Measurements from ENCODE around the gene C1RL. TPM values are rescaled to one million over a fixed set of nuclear protein-coding genes. Genes with fewer than 3 reads are reported as not detected.
"Not testable (repeated sequence)": the region's sequence is repeated elsewhere in the genome, so short reads cannot be mapped to it uniquely, and the experiment has no call there.

C1RL gene
- total RNA-seq, 1 donor from 2014 or later, result 10.5 TPM

- DNase-seq (ENCODE audit: low spot score), result no peak
- intact Hi-C loops (cut with DNase I), result no loop called here
Measured at GRCh38 chr12:7072035-7072434, 37.0 kb downstream of the C1RL start.

- intact Hi-C loops (cut with DNase I), result no loop called here
- no peak for DNase-seq (ENCODE audit: low spot score)
Measured at GRCh38 chr12:7069386-7069785, 39.6 kb downstream of the C1RL start.

- intact Hi-C loops (cut with DNase I), result no loop called here
- DNase-seq (ENCODE audit: low spot score), result no peak
Measured at GRCh38 chr12:7068994-7069346, 40.0 kb downstream of the C1RL start.

DNA sequence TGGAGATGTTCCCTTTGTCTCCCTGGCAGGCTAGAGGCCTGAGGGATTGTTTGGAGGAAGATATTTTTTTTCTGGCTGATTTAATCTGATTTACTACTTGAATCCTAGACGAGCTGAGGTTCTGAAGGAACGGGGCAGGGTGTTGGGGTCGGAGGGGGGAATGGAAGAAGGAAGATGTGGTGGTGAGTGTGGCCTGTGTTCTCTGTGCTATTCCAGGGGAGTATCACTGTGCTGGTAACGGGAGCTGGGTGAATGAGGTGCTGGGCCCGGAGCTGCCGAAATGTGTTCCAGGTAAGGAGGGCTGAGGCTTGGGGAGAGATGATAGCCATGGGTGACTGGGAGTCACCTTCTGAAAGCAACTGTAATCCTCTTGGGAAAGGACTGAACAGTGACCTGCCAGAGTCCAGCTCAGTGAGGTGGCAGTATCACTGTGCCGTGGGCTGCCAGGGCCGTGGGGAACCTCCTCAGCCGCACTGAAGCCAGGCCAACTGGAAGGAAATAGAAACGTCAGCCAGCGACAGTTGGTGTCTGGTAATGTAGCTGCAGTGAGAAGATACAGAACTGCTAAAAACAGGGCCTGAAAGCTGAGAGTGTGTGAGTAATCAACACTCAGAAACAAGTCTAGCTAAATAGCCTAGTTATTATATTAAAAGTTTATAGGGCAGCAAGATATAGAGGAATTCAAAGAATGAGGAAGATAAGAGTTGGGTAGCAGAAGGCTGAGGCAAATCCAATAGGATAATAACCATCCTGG is 40.6 kb downstream of the C1RL start:
- intact Hi-C loops (cut with DNase I), result no loop called here
- no peak for DNase-seq (ENCODE audit: low spot score)

DNA sequence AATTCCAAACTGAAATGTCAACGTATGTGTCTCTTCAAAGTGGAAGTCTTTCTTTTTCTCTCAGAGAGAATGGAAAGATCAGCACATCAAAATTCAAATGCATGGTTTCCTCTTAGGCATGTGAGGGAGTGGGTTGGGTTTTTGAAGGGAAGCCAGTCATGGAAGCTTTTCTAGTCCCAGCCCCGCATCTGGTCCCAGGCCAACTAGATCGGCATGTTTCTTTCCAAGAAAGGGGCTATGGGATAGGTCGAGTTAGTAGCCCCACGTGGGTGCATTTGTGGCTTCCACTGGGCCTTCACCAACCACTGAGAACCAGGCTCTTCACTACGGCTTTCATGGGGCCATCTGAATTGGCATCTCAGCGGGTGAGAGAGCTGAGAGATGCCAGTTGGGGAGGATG is 41.9 kb downstream of the C1RL start:
- no peak for DNase-seq (ENCODE audit: low spot score)
- intact Hi-C loops (cut with DNase I), result no loop called here

DNA sequence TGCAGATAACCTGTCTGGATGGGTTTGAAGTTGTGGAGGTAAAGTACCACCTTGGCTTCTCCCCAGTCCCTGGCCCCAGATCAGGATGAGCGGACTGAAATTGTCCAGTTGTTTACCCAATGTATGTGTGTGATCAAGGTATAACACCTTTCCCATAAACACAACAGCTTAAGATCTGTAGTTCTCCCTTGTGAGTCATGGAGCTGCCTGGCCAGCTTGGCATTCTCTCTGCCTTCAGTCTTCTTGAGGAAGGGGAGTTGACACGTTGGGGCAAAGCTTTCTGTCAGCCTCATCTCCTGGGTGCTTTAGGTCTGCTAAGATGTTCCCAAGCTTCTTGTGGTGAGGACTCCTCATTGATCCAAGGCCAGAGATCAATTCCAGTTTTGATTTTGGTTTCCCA is 42.4 kb downstream of the C1RL start:
- no peak for DNase-seq (ENCODE audit: low spot score)
- intact Hi-C loops (cut with DNase I), result no loop called here

DNA sequence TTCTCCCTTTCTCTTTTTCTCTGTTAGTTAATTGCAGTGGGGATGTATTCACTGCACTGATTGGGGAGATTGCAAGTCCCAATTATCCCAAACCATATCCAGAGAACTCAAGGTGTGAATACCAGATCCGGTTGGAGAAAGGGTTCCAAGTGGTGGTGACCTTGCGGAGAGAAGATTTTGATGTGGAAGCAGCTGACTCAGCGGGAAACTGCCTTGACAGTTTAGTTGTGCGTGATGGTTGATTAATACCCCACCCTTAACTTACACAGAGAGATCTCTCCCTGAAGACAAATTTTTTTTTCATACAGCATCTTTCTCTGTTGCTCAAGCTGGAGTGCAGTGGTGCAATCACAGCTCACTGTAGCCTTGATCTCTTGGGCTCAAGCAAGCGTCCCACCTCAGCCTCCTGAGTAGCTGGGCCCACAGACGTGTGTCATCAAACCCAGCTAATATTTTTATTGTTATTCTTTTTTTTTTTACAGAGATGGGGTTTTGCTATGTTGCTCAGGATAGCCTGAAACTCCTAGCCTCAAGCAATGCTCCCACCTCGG is 43.9 kb downstream of the C1RL start:
- intact Hi-C loops (cut with DNase I), result no loop called here

DNA sequence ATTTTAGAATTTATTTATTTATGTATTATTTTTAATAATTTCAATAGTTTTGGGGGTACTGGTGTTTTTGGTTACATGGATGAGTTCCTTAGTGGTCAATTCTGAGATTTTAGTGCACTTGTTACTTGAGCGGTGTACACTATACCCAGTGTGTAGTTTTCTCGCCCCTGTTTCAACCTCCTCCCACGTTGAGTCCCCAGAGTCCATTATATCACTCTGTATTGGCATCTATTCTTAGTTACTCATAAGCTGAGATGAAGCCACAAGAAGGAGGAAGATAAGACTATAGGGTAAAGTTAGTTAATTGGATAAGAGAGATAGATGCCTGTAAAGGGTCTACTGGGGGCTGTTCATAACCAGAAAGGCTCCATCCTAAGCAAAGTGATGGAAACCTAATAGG is 44.5 kb downstream of the C1RL start:
- intact Hi-C loops (cut with DNase I), result no loop called here
- DNase-seq (ENCODE audit: low spot score), result no peak

More for the DNA sequence above, 43.9 kb downstream of the C1RL start:
- no peak for DNase-seq (ENCODE audit: low spot score)

DNA sequence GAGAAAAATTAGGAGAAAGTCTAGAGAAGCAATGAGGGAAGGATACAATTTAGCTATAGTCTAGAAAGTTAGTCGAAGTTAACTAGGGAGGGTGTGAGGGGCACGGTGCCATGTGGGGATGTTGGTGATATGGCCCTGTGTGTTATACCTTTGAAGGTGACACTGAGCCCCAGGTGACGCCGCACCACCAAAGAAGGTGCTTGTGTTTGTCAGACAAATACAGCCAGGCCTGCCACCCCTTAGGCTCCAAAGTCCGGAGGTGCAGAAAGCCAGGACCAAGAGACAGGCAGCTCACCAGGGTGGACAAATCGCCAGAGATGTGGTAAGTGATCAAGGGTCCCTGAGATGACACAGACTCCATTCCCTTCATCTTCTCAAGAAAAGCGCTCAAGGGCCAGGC is 47.4 kb downstream of the C1RL start:
- intact Hi-C loops (cut with DNase I), result loop anchor here (2.0 kb wide), 1 partner anchor 47 kb away; the partner anchor contains the start of gene C1RL
- DNase-seq (ENCODE audit: low spot score), result peak; percentile 29

- DNase-seq (ENCODE audit: low spot score), result peak; percentile 69
- intact Hi-C loops (cut with DNase I), result loop anchor here (2.0 kb wide), 1 partner anchor 48 kb away; the partner anchor contains the start of gene C1RL
Measured at GRCh38 chr12:7061138-7061537, 47.9 kb downstream of the C1RL start.

- intact Hi-C loops (cut with DNase I), result loop anchor here (1.0 to 2.0 kb wide), 2 partner anchors 32 to 48 kb away; partner anchors contain the start of genes C1R and C1RL
- no peak for DNase-seq (ENCODE audit: low spot score)
Measured at GRCh38 chr12:7060353-7060954, 48.6 kb downstream of the C1RL start, which contains the start of gene C1S. TSS of gene C1S (plus strand) at chr12:7060718. CDS start at chr12:7061913, 1,195 bp downstream.

DNA sequence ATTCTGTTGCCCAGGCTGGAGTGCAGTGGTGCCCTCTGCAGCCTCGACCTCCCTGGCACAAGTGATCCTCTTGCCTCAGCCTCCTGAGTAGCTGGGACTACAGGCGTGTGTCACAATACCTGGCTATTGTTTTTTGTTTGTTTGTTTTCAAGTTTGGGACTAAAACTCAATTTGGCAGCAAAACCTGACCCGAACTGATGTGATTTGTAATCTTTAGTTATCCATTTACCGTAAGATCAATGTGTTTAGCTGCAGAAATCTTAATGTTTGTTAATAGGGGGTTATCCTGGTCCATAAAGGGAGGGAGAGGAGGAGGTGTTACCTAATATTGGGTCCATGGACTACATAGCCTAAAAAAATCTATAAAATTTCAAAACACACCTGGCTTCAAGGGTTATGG is 49.2 kb downstream of the C1RL start:
- no peak for DNase-seq (ENCODE audit: low spot score)
- intact Hi-C loops (cut with DNase I), result loop anchor here (1.0 to 2.0 kb wide), 2 partner anchors 33 to 49 kb away; partner anchors contain the start of genes C1R and C1RL

- no peak for DNase-seq (ENCODE audit: low spot score)
- intact Hi-C loops (cut with DNase I), result no loop called here
Measured at GRCh38 chr12:7058850-7059395, 50.1 kb downstream of the C1RL start.

DNA sequence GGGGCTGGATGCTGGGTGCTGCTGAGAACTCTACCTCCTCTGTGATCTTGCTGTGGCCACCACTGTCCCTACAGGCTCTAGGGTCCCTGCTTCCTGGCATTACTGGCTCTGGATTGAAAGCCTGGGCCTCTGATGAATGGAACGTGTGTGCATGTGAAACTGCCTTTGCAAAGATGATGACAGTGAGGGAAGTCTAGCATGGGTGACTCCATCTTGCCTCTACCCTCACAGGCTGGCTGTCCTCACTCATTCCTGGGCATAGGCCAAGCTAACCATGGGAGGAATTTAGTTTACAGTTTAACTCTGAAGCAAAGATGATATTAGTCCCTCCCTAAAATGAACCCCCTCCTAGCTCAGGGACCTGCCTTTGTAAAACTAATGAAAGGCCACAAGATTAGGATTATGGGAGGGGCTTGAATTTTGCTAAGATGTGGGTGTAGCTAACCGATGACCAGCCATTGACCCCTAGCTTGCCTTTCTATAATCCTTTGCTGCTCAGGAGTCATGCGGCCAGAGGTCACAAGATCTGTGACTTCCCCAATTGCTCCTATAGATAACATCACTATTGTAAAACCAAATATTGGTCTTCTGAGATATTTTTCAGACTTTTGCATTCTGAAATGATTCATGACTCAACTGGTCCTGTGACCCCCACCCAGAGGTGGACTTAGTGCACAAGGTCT is 50.7 kb downstream of the C1RL start:
- intact Hi-C loops (cut with DNase I), result no loop called here
- DNase-seq (ENCODE audit: low spot score), result peak; percentile 24

DNA sequence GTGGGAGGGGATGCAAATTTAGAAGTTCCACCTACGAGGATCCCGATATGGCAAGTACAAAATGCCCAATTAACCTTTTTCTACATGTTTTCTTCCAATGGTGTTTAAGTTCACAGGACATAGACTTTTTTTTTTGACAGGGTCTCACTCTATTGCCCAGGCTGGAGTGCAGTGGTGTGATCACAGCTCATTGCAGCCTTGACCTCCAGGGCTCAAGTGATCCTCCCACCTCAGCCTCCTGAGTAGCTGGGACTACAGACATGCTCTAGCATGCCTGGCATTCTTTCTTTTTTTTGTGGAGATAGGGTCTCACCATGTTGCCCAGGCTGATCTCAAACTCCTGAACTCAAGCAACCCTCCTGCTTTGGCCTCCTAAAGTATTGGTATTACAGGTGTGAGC is 53.3 kb downstream of the C1RL start:
- intact Hi-C loops (cut with DNase I); DNase-seq (ENCODE audit: low spot score): not testable (repeated sequence)

DNA sequence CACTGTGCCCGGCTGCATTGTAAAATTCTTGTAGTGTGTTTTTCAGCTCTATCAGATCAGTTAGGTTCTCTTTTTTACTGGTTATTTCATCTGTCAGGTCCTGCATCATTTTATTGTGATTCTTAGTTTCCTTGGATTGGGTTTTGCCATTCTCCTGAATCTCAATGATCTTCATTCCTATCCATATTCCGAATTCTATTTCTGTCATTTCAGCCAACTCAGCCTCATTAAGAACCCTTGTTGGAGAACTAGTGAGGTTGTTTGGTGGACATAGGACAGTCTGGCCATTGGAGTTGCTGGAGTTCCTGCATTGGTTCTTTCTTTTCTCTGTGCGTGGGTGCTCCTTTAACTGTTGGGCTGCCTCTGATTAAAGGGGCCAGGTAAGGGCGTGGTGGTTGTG is 54.1 kb downstream of the C1RL start:
- intact Hi-C loops (cut with DNase I), result no loop called here
- no peak for DNase-seq (ENCODE audit: low spot score)

DNA sequence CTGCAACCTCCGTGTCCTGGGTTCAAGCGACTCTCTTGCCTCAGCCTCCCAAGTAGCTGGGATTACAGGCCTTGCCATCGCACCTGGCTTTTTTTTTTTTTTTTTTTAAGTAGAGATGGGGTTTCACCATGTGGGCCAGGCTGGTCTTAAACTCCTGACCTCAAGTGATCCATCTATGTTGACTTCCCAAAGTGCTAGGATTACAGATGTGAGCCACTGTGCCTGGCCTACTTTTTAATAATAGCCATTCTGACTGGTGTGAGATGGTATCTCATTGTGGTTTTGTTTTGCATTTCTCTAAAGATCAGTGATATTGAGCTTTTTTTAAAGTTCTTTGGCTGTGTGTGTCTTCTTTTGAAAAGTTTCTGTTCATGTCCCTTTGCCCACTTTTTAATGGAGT is 59.0 kb downstream of the C1RL start:
- DNase-seq (ENCODE audit: low spot score); intact Hi-C loops (cut with DNase I): not testable (repeated sequence)

DNA sequence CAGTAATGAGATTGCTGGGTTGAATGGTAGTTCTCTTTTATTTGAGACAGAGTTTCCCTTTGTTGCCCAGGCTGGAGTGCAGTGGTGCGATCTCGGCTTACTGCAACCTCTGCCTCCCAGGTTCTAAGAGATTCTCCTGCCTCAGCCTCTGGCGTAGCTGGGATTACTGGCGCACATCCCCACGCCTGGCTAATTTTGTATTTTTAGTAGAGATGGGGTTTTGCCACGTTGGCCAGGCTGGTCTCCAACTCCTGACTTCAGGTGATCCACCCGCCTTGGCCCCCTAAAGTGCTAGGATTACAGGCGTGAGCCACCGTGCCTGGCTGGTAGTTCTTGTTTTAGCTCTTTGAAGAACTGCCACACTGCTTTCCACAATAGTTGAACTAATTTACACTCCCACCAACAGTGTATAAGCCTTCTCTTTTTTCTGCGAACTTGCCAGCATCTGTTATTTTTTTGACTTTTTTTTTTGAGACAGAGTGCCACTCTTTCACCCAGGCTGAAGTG is 59.5 kb downstream of the C1RL start:
- intact Hi-C loops (cut with DNase I); DNase-seq (ENCODE audit: low spot score): not testable (repeated sequence)

DNA sequence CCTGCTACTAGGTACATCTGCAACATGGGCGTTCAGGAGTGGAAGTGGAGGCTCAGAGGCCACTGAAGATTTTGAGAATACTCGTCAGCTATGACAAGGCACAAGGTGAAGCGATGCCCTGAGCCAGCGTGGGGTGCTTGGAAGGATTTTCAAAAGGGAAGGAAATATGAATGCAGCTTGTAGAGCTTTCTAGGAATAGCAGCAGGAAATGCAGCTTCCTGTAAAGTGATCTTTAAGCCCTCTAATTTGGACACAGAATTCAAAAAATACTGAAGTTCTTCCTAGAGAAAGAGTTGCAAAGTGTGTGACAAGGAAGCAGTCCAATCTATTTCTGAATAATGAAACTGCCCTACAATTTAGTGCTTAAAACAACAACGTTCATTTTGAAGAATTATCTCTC is 61.7 kb downstream of the C1RL start:
- intact Hi-C loops (cut with DNase I), result no loop called here

More for the DNA sequence above, 61.7 kb downstream of the C1RL start:
- no peak for DNase-seq (ENCODE audit: low spot score)

All from cardiac septum (tissue), 1 donor.